ENCODE data around the gene SH3GL2.

Gene SH3GL2

GRCh38 chr9:17721954-17722353 is 143.1 kb downstream of the SH3GL2 start:
- Histone ChIP-seq H3K9me3 (ENCODE audit: control insufficient read depth, insufficient read depth, low read length) (peaks cover 3% of the 10 kb centered on the region; the same call in 1 of the 2 replicates), H3F3A (ENCODE audit: control insufficient read depth, insufficient read depth) (no peaks in the 10 kb centered on the region), H4K20me1 (ENCODE audit: control insufficient read depth, insufficient read depth, low read depth, low read length) (no peaks in the 10 kb centered on the region), H3K9me2 (replicated peaks; ENCODE audit: control insufficient read depth, low read length) (no peaks in the 10 kb centered on the region), H3K4me1 (ENCODE audit: control insufficient read depth, low read length) (no peaks in the 10 kb centered on the region), H3K4me2 (ENCODE audit: low read length) (no peak overlapping the region), H3K79me2 (ENCODE audit: control insufficient read depth, low read length) (no peaks in the 10 kb centered on the region), H3K27ac (ENCODE audit: low read depth, low read length) (no peak overlapping the region), H3K36me3 (ENCODE audit: control insufficient read depth, low read length) (no peaks in the 10 kb centered on the region), H3K27me3 (ENCODE audit: control insufficient read depth, low read length) (no peaks in the 10 kb centered on the region), H3K4me3 (ENCODE audit: low read length) (no peak overlapping the region)
- no peak for TF ChIP-seq EZH2phosphoT487 (IDR thresholded peaks at IDR 0.05; ENCODE audit: borderline replicate concordance, low read length)
- TF ChIP-seq, protein P1, sequence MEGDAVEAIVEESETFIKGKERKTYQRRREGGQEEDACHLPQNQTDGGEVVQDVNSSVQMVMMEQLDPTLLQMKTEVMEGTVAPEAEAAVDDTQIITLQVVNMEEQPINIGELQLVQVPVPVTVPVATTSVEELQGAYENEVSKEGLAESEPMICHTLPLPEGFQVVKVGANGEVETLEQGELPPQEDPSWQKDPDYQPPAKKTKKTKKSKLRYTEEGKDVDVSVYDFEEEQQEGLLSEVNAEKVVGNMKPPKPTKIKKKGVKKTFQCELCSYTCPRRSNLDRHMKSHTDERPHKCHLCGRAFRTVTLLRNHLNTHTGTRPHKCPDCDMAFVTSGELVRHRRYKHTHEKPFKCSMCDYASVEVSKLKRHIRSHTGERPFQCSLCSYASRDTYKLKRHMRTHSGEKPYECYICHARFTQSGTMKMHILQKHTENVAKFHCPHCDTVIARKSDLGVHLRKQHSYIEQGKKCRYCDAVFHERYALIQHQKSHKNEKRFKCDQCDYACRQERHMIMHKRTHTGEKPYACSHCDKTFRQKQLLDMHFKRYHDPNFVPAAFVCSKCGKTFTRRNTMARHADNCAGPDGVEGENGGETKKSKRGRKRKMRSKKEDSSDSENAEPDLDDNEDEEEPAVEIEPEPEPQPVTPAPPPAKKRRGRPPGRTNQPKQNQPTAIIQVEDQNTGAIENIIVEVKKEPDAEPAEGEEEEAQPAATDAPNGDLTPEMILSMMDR (IDR thresholded peaks at IDR 0.05; ENCODE audit: low read depth, low read length, poor library complexity, severe bottlenecking): no peak

DNA sequence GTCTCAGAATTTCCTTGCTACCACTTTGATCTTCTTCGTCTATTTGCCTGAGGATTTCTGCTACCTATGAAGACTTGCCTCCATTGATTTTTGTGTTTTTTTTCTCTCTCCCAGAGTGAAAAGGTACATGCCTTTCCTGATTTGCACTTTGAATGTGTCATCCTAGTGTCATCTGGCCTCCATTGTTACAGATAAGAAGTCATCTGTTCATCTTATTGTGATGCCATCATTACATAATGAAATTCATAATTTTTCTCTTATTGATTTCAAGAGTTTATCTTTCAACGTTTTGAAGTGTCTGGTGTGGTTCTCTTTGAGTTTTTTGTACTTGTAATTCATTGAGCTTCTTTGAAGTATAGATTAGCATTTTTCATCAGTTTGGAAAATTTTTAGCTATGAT is 144.8 kb downstream of the SH3GL2 start:
- Histone ChIP-seq H3K4me2 (ENCODE audit: low read length) (no peak overlapping the region), H3K79me2 (ENCODE audit: control insufficient read depth, low read length) (no peaks in the 10 kb centered on the region), H3K27me3 (ENCODE audit: control insufficient read depth, low read length) (no peaks in the 10 kb centered on the region)

GRCh38 chr9:17725399-17726010 is 146.6 kb downstream of the SH3GL2 start:
- Histone ChIP-seq H3K4me2 (ENCODE audit: low read length) (no peak overlapping the region), H3K79me2 (ENCODE audit: control insufficient read depth, low read length) (no peaks in the 10 kb centered on the region), H3K36me3 (ENCODE audit: control insufficient read depth, low read length) (no peaks in the 10 kb centered on the region), H3K4me1 (ENCODE audit: control insufficient read depth, low read length) (no peaks in the 10 kb centered on the region), H3K27ac (ENCODE audit: low read depth, low read length) (no peak overlapping the region), H3K9me3 (ENCODE audit: control insufficient read depth, insufficient read depth, low read length) (peaks cover 3% of the 10 kb centered on the region; the same call in 1 of the 2 replicates), H4K20me1 (ENCODE audit: control insufficient read depth, insufficient read depth, low read depth, low read length) (no peaks in the 10 kb centered on the region), H3K9me2 (replicated peaks; ENCODE audit: control insufficient read depth, low read length) (no peaks in the 10 kb centered on the region), H3F3A (ENCODE audit: control insufficient read depth, insufficient read depth) (no peaks in the 10 kb centered on the region), H3K4me3 (ENCODE audit: low read length) (no peak overlapping the region), H3K27me3 (ENCODE audit: control insufficient read depth, low read length) (no peaks in the 10 kb centered on the region)
- TF ChIP-seq EZH2phosphoT487 (IDR thresholded peaks at IDR 0.05; ENCODE audit: borderline replicate concordance, low read length): no peak
- TF ChIP-seq, protein P1 (IDR thresholded peaks at IDR 0.05; ENCODE audit: low read depth, low read length, poor library complexity, severe bottlenecking): no peak

More for the DNA sequence above, 144.8 kb downstream of the SH3GL2 start:
- Histone ChIP-seq H3F3A (ENCODE audit: control insufficient read depth, insufficient read depth) (no peaks in the 10 kb centered on the region), H3K4me3 (ENCODE audit: low read length) (no peak overlapping the region), H3K9me3 (ENCODE audit: control insufficient read depth, insufficient read depth, low read length) (peaks cover 3% of the 10 kb centered on the region; the same call in 1 of the 2 replicates), H3K27ac (ENCODE audit: low read depth, low read length) (no peak overlapping the region), H4K20me1 (ENCODE audit: control insufficient read depth, insufficient read depth, low read depth, low read length) (no peaks in the 10 kb centered on the region), H3K4me1 (ENCODE audit: control insufficient read depth, low read length) (no peaks in the 10 kb centered on the region), H3K9me2 (replicated peaks; ENCODE audit: control insufficient read depth, low read length) (no peaks in the 10 kb centered on the region), H3K36me3 (ENCODE audit: control insufficient read depth, low read length) (no peaks in the 10 kb centered on the region)
- TF ChIP-seq, protein P1 (IDR thresholded peaks at IDR 0.05; ENCODE audit: low read depth, low read length, poor library complexity, severe bottlenecking): no peak
- no peak for TF ChIP-seq EZH2phosphoT487 (IDR thresholded peaks at IDR 0.05; ENCODE audit: borderline replicate concordance, low read length)
